Measurements from ENCODE around the gene BSN. TPM values are rescaled to one million over a fixed set of nuclear protein-coding genes. Genes with fewer than 3 reads are reported as not detected.

BSN gene
- total RNA-seq, 1 experiment from 2014 or later = 0.87 TPM

DNA sequence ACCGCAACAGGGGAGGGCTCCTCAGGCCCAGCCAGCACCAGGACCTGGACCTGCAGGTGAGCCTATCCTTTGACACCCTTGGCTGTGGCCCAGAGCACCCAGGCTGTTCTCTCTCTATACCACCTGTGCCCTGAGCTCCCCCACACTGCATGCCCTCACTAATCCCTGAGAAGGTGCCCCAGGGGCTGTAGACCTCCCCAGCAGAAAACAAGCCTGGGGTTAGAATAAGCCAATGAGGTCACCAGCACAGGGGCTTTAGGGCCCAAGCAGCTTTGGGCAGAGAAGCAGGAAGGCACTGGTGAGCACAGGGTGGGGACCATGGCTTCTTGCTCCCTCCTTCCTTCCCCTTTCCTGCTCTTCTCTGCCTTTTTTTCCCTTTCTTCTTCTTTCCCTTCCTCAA, 109.6 kb downstream of the BSN start:
- H3K27me3 ChIP-seq (ENCODE audit: control insufficient read depth, insufficient read depth, low read length) = no peaks in the 10 kb centered on the region
- no peaks in the 10 kb centered on the region; the same call in 1 of the 2 replicates for H3K4me1 ChIP-seq (ENCODE audit: control insufficient read depth, insufficient read depth, low read length)
- no peaks in the 10 kb centered on the region for H3K36me3 ChIP-seq (ENCODE audit: control insufficient read depth, insufficient read depth, low read length)
- CTCF ChIA-PET = no interaction called here
- DNase-seq (ENCODE audit: low read depth, low spot score) (no peak), ATAC-seq (no peak)
- no TSS peak for BruUV-seq (replicated peaks)
- in situ Hi-C loops (cut with HindIII; ENCODE audit: low pct_unique_long_range_greater_than_20kb, low sequenced_read_pairs) (no loop called here), intact Hi-C loops (cut with micrococcal nuclease; ENCODE audit: unreplicated experiment) (no loop called here)
- no peak overlapping the region for H3K4me3 ChIP-seq (ENCODE audit: low read depth in 2 of 2, low read length in 2 of 2)
- TF ChIP-seq POLR2AphosphoS5 (IDR thresholded peaks at IDR 0.05; ENCODE audit: low read depth, low read length) (no peak), SIN3A (IDR thresholded peaks at IDR 0.05; ENCODE audit: borderline replicate concordance, insufficient read depth, low read depth, low read length) (no peak), TCF7L2 (IDR thresholded peaks at IDR 0.05; ENCODE audit: low read depth, low read length) (no peak)
- TF ChIP-seq, protein P1, sequence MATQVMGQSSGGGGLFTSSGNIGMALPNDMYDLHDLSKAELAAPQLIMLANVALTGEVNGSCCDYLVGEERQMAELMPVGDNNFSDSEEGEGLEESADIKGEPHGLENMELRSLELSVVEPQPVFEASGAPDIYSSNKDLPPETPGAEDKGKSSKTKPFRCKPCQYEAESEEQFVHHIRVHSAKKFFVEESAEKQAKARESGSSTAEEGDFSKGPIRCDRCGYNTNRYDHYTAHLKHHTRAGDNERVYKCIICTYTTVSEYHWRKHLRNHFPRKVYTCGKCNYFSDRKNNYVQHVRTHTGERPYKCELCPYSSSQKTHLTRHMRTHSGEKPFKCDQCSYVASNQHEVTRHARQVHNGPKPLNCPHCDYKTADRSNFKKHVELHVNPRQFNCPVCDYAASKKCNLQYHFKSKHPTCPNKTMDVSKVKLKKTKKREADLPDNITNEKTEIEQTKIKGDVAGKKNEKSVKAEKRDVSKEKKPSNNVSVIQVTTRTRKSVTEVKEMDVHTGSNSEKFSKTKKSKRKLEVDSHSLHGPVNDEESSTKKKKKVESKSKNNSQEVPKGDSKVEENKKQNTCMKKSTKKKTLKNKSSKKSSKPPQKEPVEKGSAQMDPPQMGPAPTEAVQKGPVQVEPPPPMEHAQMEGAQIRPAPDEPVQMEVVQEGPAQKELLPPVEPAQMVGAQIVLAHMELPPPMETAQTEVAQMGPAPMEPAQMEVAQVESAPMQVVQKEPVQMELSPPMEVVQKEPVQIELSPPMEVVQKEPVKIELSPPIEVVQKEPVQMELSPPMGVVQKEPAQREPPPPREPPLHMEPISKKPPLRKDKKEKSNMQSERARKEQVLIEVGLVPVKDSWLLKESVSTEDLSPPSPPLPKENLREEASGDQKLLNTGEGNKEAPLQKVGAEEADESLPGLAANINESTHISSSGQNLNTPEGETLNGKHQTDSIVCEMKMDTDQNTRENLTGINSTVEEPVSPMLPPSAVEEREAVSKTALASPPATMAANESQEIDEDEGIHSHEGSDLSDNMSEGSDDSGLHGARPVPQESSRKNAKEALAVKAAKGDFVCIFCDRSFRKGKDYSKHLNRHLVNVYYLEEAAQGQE (IDR thresholded peaks at IDR 0.05; ENCODE audit: insufficient read depth in 1 of 2, low read depth in 2 of 2, low read length in 1 of 2) = no peak
- TF ChIP-seq, protein P2, sequence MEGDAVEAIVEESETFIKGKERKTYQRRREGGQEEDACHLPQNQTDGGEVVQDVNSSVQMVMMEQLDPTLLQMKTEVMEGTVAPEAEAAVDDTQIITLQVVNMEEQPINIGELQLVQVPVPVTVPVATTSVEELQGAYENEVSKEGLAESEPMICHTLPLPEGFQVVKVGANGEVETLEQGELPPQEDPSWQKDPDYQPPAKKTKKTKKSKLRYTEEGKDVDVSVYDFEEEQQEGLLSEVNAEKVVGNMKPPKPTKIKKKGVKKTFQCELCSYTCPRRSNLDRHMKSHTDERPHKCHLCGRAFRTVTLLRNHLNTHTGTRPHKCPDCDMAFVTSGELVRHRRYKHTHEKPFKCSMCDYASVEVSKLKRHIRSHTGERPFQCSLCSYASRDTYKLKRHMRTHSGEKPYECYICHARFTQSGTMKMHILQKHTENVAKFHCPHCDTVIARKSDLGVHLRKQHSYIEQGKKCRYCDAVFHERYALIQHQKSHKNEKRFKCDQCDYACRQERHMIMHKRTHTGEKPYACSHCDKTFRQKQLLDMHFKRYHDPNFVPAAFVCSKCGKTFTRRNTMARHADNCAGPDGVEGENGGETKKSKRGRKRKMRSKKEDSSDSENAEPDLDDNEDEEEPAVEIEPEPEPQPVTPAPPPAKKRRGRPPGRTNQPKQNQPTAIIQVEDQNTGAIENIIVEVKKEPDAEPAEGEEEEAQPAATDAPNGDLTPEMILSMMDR (IDR thresholded peaks at IDR 0.05) = no peak
- POLR2A ChIA-PET = no interaction called here
- H3K9me3 ChIP-seq (ENCODE audit: control insufficient read depth, insufficient read depth, low read depth, low read length) = no peaks in the 10 kb centered on the region
- no peak overlapping the region for H3K27ac ChIP-seq (ENCODE audit: low read length)

DNA sequence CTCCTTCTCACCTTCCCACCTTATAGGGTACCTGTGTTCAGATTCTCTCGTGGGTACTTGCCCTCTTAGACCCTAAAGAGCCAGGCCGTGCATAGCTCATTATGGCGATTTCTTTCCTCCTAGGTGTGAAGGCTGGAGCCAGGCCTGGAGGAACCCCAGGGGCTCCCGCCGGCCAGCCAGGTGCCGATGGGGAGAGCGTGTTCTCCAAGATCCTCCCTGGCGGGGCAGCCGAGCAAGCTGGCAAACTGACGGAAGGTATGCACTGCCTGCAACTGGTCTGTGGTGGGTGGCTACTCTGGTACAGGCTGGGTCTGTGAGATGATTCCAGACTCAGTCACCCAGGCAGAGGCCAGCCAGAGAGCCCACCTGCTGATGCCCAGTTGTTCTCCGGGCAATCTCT, 110.0 kb downstream of the BSN start:
- Histone ChIP-seq H3K4me3 (ENCODE audit: low read depth in 2 of 2, low read length in 2 of 2) (no peak overlapping the region), H3K27me3 (ENCODE audit: control insufficient read depth, insufficient read depth, low read length) (no peaks in the 10 kb centered on the region), H3K4me1 (ENCODE audit: control insufficient read depth, insufficient read depth, low read length) (peaks cover 4% of the 10 kb centered on the region; the same call in 1 of the 2 replicates), H3K27ac (ENCODE audit: low read length) (no peak overlapping the region), H3K9me3 (ENCODE audit: control insufficient read depth, insufficient read depth, low read depth, low read length) (no peaks in the 10 kb centered on the region), H3K36me3 (ENCODE audit: control insufficient read depth, insufficient read depth, low read length) (no peaks in the 10 kb centered on the region)
- DNase-seq (ENCODE audit: low read depth, low spot score) (no peak), ATAC-seq (no peak)
- no TSS peak for BruUV-seq (replicated peaks)
- TF ChIP-seq, protein P2 (IDR thresholded peaks at IDR 0.05) = no peak
- TF ChIP-seq, protein P1 (IDR thresholded peaks at IDR 0.05; ENCODE audit: insufficient read depth in 1 of 2, low read depth in 2 of 2, low read length in 1 of 2) = no peak
- TF ChIP-seq POLR2AphosphoS5 (IDR thresholded peaks at IDR 0.05; ENCODE audit: low read depth, low read length) = no peak
- no peak for TF ChIP-seq SIN3A (IDR thresholded peaks at IDR 0.05; ENCODE audit: borderline replicate concordance, insufficient read depth, low read depth, low read length)
- TF ChIP-seq TCF7L2 (IDR thresholded peaks at IDR 0.05; ENCODE audit: low read depth, low read length) = no peak
- POLR2A ChIA-PET = interaction anchor here (0.6 kb wide), 1 partner anchor 69 kb away, joined by 7 read pairs; no protein-coding TSS in a partner anchor
- CTCF ChIA-PET = no interaction called here
- intact Hi-C loops (cut with micrococcal nuclease; ENCODE audit: unreplicated experiment) (no loop called here), in situ Hi-C loops (cut with HindIII; ENCODE audit: low pct_unique_long_range_greater_than_20kb, low sequenced_read_pairs) (no loop called here)
